Common myeloid progenitor, CD34-positive (primary cell): ENCODE data around the gene PER2.

Experiments
- CTCF ChIA-PET: fragments of 350-600 bp; sonication (Branson Sonifier 250); formaldehyde crosslinking; loops from one replicate; lab custom pipeline; 2021; ENCODE audit warnings: antibody characterized with exemption; lab: Charles Lee
- POLR2A ChIA-PET: fragments of 350-600 bp; sonication (Branson Sonifier 250); formaldehyde crosslinking; loops from one replicate; lab custom pipeline; 2021; ENCODE audit warnings: antibody characterized with exemption; lab: Charles Lee
- DNase-seq, 3 donors: peaks; one replicate each; pipeline versions ENCODE4 v3.0.0 to v3.0.0-alpha.2; 2013
- H3K27ac ChIP-seq, 2 experiments: 1 replicate in 1 of 2; 2 replicates in 1 of 2; pipeline ENCODE4 v1.7.0; 2013; ENCODE audit warnings: inconsistent platforms in 2 of 2, low read length in 2 of 2, mild to moderate bottlenecking in 2 of 2, low read depth in 1 of 2, moderate library complexity in 1 of 2; ENCODE audit not compliant: severe bottlenecking in 2 of 2, insufficient read depth in 1 of 2, poor library complexity in 1 of 2
- H3K27me3 ChIP-seq, 5 experiments: replicated peaks in 2 of 5; 1 replicate in 3 of 5; 2 replicates in 2 of 5; pipeline versions ENCODE4 v1.6.1 to v1.7.0; 2013; ENCODE audit warnings: low read length in 4 of 5, mild to moderate bottlenecking in 2 of 5, moderate library complexity in 2 of 5, inconsistent platforms in 1 of 5; ENCODE audit not compliant: insufficient read depth in 5 of 5, control insufficient read depth in 4 of 5
- H3K36me3 ChIP-seq, 4 experiments: 1 replicate in 2 of 4; 2 replicates in 2 of 4; pipeline versions ENCODE4 v1.6.1 to v1.7.0; 2013; ENCODE audit warnings: low read length in 3 of 4, control low read depth in 1 of 4, mild to moderate bottlenecking in 1 of 4; ENCODE audit not compliant: control insufficient read depth in 4 of 4, insufficient read depth in 4 of 4
- H3K4me1 ChIP-seq, 4 experiments: 1 replicate in 3 of 4; 2 replicates in 1 of 4; pipeline versions ENCODE4 v1.6.1 to v1.7.1; 2013; ENCODE audit warnings: low read length in 3 of 4, mild to moderate bottlenecking in 3 of 4, control low read depth in 1 of 4, inconsistent platforms in 1 of 4, moderate library complexity in 1 of 4; ENCODE audit not compliant: control insufficient read depth in 4 of 4, insufficient read depth in 4 of 4; ENCODE audit errors: control extremely low read depth in 1 of 4
- H3K4me3 ChIP-seq, 7 experiments: 1 replicate in 4 of 7; 2 replicates in 3 of 7; pipeline versions ENCODE4 v1.5.1 to v1.7.0; 2013; ENCODE audit warnings: mild to moderate bottlenecking in 7 of 7, low read length in 6 of 7, moderate library complexity in 6 of 7, inconsistent platforms in 2 of 7, low read depth in 2 of 7, control low read depth in 1 of 7; ENCODE audit not compliant: insufficient read depth in 4 of 7, control insufficient read depth in 1 of 7; ENCODE audit errors: extremely low read depth in 1 of 7
- H3K9me3 ChIP-seq, 5 experiments: 1 replicate in 4 of 5; 2 replicates in 1 of 5; pipeline versions ENCODE4 v1.6.1 to v1.7.1; 2013; ENCODE audit warnings: low read length in 4 of 5, mild to moderate bottlenecking in 2 of 5, inconsistent platforms in 1 of 5, low read depth in 1 of 5, moderate library complexity in 1 of 5; ENCODE audit not compliant: control insufficient read depth in 4 of 5, insufficient read depth in 2 of 5; ENCODE audit errors: control extremely low read depth in 1 of 5
- WGBS: methylation state at CpG from one replicate; pipeline ENCODE4 v1.1.5; 2013; ENCODE audit not compliant: insufficient coverage; 5-methylcytosine and 5-hydroxymethylcytosine counted together

The PER2 gene

GRCh38 chr2:238322001-238322411 is 33.6 kb upstream of the PER2 start:
- ChIA-PET POLR2A (no interaction called here), CTCF (interaction anchor here (0.7 kb wide), 2 partner anchors 66 to 67 kb away, joined by 3 to 4 read pairs; no protein-coding TSS in a partner anchor)
- DNase-seq: no peak
- no peak overlapping the region for H3K27ac ChIP-seq
- 93% methylated on average over 10 of the region's 10 CpGs for WGBS
- no peaks in the 10 kb centered on the region for H3K27me3 ChIP-seq
- H3K9me3 ChIP-seq: no peaks in the 10 kb centered on the region
- peaks cover 0 to 9% (median 5%) of the 10 kb centered on the region in 4 experiments for H3K36me3 ChIP-seq
- H3K4me1 ChIP-seq: peaks cover 0 to 17% (median 13%) of the 10 kb centered on the region in 4 experiments
- H3K4me3 ChIP-seq: no peak overlapping the region

DNA sequence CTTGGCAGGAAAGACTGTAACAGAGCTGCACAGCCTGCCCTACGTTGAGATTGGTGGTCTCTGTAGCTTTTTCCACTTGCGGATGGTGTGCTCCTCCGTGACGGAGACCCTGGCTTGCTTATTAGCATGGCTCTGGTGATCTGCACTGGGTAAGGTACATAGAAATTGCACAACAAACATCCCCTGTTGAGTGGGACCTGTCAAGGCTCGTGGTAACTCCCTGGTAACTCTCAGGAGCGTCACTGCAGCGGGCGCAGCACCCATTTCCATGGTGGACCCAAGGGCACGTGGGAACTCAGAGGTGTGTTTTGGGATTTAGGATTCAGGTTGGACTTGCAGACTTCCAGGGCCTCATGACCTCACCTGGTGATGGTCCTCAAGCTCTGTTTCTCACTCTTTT is 33.1 kb upstream of the PER2 start:
- DNase-seq: no peak
- peak overlapping the region in 5 of 7 experiments; percentile 65 to 84 (median 78) for H3K4me3 ChIP-seq
- POLR2A ChIA-PET: no interaction called here
- H3K9me3 ChIP-seq: no peaks in the 10 kb centered on the region
- peaks cover 0 to 6% (median 3%) of the 10 kb centered on the region in 4 experiments for H3K36me3 ChIP-seq
- peaks cover 0 to 17% (median 13%) of the 10 kb centered on the region in 4 experiments for H3K4me1 ChIP-seq
- CTCF ChIA-PET: interaction anchor here (0.7 kb wide), 2 partner anchors 66 kb away, joined by 3 to 4 read pairs; no protein-coding TSS in a partner anchor
- no peak overlapping the region for H3K27ac ChIP-seq
- 93% methylated on average over 9 of the region's 9 CpGs for WGBS
- H3K27me3 ChIP-seq: no peaks in the 10 kb centered on the region

DNA sequence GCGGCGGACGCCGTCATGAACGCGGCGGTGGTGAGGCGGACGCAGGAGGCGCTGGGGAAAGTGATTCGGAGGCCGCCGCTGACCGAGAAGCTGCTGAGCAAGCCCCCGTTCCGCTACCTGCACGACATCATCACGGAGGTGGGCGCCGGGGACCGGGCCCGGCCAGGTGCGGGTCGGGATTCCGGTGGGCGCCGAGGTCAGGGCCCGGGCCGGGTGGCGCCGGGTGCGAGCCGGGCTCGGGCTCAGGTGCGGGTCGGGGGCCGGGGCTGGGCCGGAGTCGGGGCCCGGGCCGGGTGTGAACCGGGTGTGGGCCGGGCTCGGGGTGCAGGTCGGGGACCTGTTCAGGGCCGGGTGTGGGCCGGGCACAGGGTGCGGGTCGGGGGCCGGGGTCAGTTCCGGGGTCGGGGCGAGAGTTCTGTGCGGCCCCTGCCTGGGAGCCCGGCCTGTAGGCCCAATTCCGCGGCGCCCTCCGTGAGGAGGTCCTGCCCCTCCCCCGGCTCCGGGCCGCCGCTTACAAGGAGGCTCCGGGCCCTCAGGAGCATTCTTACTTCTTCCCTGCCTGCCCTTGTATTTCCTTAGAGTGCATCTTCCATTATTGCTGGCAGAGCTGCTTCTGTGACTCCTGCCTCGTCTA is 32.4 kb upstream of the PER2 start:
- CTCF ChIA-PET: no interaction called here
- H3K36me3 ChIP-seq: peaks cover 0 to 5% (median 1%) of the 10 kb centered on the region in 4 experiments
- peak overlapping the region; percentile 65 to 84 (median 74) for H3K4me3 ChIP-seq
- no peaks in the 10 kb centered on the region for H3K27me3 ChIP-seq
- no peak overlapping the region for H3K27ac ChIP-seq
- POLR2A ChIA-PET: no interaction called here
- peak in 2 of 3 donors; percentile 6 to 15 for DNase-seq
- peaks cover 0 to 17% (median 13%) of the 10 kb centered on the region in 4 experiments for H3K4me1 ChIP-seq
- H3K9me3 ChIP-seq: no peaks in the 10 kb centered on the region
- 0% methylated on average over 54 of the region's 65 CpGs for WGBS

- peaks cover 0 to 17% (median 13%) of the 10 kb centered on the region in 4 experiments for H3K4me1 ChIP-seq
- H3K36me3 ChIP-seq: peaks cover 0 to 5% (median under 1%) of the 10 kb centered on the region in 4 experiments
- ChIA-PET POLR2A (no interaction called here), CTCF (no interaction called here)
- peak within 1 kb of the TSS; percentile 65 to 84 (median 74) for H3K4me3 ChIP-seq
- H3K27me3 ChIP-seq: no peaks in the 10 kb centered on the region
- H3K27ac ChIP-seq: no peak within 1 kb of the TSS
- 0% methylated on average over 32 of the region's 58 CpGs for WGBS
- DNase-seq: peak; percentile 77 to 84 (median 82)
- no peaks in the 10 kb centered on the region for H3K9me3 ChIP-seq
Observed at GRCh38 chr2:238320246-238320647, 31.8 kb upstream of the PER2 start, which contains the start of gene TRAF3IP1. TRAF3IP1 (plus strand) TSS chr2:238320518; CDS start chr2:238320663, 145 bp downstream.

DNA sequence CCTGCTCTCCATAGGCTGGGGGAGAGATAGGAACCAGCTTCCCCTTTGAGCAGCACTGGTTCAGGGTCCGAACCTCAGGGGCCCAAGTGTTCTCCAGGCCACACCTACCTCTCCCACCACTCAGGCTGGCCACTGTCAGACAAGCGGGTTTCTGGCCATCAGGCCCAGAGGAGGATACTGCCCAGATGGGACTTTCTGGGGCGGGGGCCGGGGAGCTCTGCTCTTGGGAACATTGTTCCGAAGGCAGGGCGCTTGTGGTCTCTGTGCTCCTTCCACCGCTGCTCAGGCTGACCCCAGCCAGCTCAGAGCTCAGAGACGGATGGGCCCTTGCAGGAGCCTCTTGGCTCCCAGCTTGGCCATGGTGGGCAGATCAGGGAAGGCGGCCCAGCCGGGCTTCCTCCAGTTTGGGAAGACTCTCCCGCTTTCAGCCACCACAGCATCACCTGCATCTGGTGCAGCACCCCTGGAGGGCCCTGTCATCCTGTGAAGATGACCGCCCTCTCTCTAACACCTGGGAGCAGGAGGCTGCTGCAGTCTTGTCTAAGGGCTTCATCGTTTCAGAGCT is 26.7 kb upstream of the PER2 start:
- WGBS: 100% methylated on average over 7 of the region's 13 CpGs

GRCh38 chr2:238314576-238314975 is 26.2 kb upstream of the PER2 start:
- POLR2A ChIA-PET: no interaction called here
- no peaks in the 10 kb centered on the region for H3K27me3 ChIP-seq
- H3K4me3 ChIP-seq: no peak overlapping the region
- 98% methylated on average over 8 of the region's 8 CpGs for WGBS
- CTCF ChIA-PET: no interaction called here
- H3K36me3 ChIP-seq: no peaks in the 10 kb centered on the region
- H3K27ac ChIP-seq: no peak overlapping the region
- no peaks in the 10 kb centered on the region for H3K9me3 ChIP-seq
- peaks cover 0 to 6% (median 2%) of the 10 kb centered on the region in 4 experiments for H3K4me1 ChIP-seq
- no peak for DNase-seq

More for the DNA sequence above, 26.7 kb upstream of the PER2 start:
- no peaks in the 10 kb centered on the region for H3K36me3 ChIP-seq
- no peak overlapping the region for H3K4me3 ChIP-seq
- no peak overlapping the region for H3K27ac ChIP-seq
- peaks cover 0 to 11% (median 7%) of the 10 kb centered on the region in 4 experiments for H3K4me1 ChIP-seq
- H3K27me3 ChIP-seq: no peaks in the 10 kb centered on the region
- DNase-seq: no peak
- ChIA-PET CTCF (interaction anchor here (0.9 kb wide), 1 partner anchor 13 kb away, joined by 3 read pairs; no protein-coding TSS in a partner anchor), POLR2A (no interaction called here)
- H3K9me3 ChIP-seq: no peaks in the 10 kb centered on the region

- H3K4me3 ChIP-seq: no peak overlapping the region
- H3K4me1 ChIP-seq: no peaks in the 10 kb centered on the region
- no peak for DNase-seq
- no peak overlapping the region for H3K27ac ChIP-seq
- POLR2A ChIA-PET: no interaction called here
- CTCF ChIA-PET: no interaction called here
- no peaks in the 10 kb centered on the region for H3K9me3 ChIP-seq
- H3K36me3 ChIP-seq: no peaks in the 10 kb centered on the region
- H3K27me3 ChIP-seq: no peaks in the 10 kb centered on the region
- 100% methylated on average over 1 of the region's 2 CpGs for WGBS
Observed at GRCh38 chr2:238313991-238314350, 25.6 kb upstream of the PER2 start.
